Hepatocyte (in vitro differentiated cells): ENCODE data around the gene KMO.

Source experiments
- EZH2 ChIP-seq: fragments of 200-600 bp; sonication (generic); IDR thresholded peaks from 2 replicates; pipeline ENCODE4 v1.6.1; 2016; ENCODE audit warnings: antibody characterized with exemption, mild to moderate bottlenecking, borderline replicate concordance
- TF ChIP-seq, protein P1 (sequence below): fragments of 200-600 bp; sonication (generic); IDR thresholded peaks from 2 replicates; pipeline ENCODE4 v1.5.1; 2016; ENCODE audit warnings: antibody characterized with exemption, mild to moderate bottlenecking; ENCODE audit not compliant: poor library complexity

- TF ChIP-seq, protein P1, sequence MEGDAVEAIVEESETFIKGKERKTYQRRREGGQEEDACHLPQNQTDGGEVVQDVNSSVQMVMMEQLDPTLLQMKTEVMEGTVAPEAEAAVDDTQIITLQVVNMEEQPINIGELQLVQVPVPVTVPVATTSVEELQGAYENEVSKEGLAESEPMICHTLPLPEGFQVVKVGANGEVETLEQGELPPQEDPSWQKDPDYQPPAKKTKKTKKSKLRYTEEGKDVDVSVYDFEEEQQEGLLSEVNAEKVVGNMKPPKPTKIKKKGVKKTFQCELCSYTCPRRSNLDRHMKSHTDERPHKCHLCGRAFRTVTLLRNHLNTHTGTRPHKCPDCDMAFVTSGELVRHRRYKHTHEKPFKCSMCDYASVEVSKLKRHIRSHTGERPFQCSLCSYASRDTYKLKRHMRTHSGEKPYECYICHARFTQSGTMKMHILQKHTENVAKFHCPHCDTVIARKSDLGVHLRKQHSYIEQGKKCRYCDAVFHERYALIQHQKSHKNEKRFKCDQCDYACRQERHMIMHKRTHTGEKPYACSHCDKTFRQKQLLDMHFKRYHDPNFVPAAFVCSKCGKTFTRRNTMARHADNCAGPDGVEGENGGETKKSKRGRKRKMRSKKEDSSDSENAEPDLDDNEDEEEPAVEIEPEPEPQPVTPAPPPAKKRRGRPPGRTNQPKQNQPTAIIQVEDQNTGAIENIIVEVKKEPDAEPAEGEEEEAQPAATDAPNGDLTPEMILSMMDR = no peak
- TF ChIP-seq EZH2 = no peak
Measured at GRCh38 chr1:241635556-241636152, 103.5 kb downstream of the KMO start.
